Loucy (cell line): ENCODE results near the gene DOK1.

Source experiments
- CTCF ChIP-seq: fragments of 200-600 bp; sonication (generic); conservative IDR thresholded peaks from 2 replicates; pipeline ENCODE4 v1.5.1; 2014; ENCODE audit warnings: mild to moderate bottlenecking, antibody characterized with exemption, low read length
- EZH2phosphoT487 ChIP-seq: fragments of 200-600 bp; IDR thresholded peaks from 2 replicates; pipeline ENCODE4 v1.6.1; 2018; ENCODE audit warnings: antibody characterized with exemption, mild to moderate bottlenecking, moderate library complexity, borderline replicate concordance

- TF ChIP-seq CTCF (no peak), EZH2phosphoT487 (no peak)
These were observed 4.0 kb downstream of the DOK1 start for GRCh38 chr2:74558284-74559230.
